Measurements from ENCODE around the gene SPARCL1.
"Not testable (repeated sequence)": the region's sequence is repeated elsewhere in the genome, so short reads cannot be mapped to it uniquely, and the experiment has no call there.

Gene SPARCL1

GRCh38 chr4:87444741-87445140 lies 84.4 kb downstream of the SPARCL1 start:
- no peak for DNase-seq (ENCODE audit: low read depth in 2 of 2)

DNA sequence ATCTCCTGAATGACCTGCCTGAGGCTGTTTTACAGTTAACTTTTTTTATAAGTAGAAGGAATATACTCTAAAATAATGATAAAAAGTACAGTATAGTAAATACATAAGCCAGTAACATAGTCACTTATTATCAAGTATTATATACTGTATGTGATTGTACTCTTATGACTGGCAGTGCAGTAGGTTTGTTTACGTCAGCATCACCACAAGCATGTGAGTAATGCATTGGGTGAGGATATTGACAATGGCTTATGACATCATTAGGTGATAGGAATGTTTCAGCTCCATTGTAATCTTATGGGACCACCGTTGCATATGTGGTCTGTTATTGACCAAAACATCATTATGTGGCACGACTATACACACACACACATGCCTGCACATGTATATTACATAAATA lies 86.3 kb downstream of the SPARCL1 start:
- no peak for DNase-seq (ENCODE audit: low read depth in 2 of 2)

DNA sequence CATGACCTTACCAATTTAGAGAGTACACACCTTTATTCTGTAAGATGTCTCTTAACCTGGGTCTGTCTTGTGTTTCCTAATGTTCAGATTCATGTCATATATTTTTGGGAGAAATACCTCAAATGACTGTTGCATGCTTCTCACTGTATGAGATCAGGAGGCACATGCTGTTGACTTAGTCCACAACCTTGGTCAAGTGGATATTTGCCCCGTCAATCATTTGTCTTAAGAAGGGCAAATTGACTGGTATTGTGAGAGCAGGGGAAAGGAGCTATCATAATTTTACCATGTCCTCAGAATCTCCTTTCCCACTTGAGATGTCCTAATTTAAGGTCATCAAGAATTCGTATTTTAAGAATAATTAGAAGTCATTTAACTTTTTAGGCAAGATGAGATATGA lies 95.8 kb downstream of the SPARCL1 start:
- DNase-seq (ENCODE audit: low read depth in 2 of 2), result no peak

DNA sequence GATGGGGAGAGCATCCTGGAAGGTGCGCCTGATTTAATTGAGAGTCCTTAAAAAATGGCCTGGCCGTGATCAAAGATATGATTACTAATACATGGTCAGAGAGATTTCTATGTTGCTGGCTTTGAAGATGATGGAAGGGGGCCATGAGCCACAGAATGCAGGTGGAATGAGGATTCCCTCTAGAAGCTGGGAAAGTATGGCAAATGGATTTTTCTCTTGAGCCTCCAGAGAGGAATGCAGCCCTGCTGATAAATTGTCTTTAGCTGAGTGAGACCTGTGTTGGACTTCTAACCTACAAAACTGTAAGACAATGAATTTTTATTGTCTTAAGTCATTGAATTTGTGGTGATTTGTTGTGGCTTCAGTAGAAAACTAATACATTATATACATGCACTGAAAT lies 99.1 kb downstream of the SPARCL1 start:
- DNase-seq (ENCODE audit: low read depth in 2 of 2), result no peak

DNA sequence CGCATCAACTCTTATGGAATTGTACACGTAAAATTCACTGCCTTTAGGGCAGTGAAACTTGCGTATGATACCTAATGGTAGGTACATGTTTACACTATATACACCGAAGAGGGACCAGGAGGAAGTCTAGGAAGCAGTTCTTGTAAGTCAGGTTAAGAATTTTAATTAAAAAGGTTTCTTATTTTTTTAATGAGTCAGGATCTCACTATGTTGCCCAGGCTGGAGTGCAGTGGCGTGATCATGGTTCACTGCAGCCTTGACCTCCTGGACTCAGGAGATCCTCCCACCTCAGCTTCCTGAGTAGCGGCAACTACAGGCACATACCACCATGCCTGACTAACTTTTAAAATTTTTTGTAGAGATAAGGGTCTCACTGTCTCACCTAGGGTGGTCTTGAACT lies 100.2 kb downstream of the SPARCL1 start:
- no peak for DNase-seq (ENCODE audit: low read depth in 2 of 2)

GRCh38 chr4:87427518-87427868 lies 101.7 kb downstream of the SPARCL1 start:
- DNase-seq (ENCODE audit: low read depth in 2 of 2), result no peak

DNA sequence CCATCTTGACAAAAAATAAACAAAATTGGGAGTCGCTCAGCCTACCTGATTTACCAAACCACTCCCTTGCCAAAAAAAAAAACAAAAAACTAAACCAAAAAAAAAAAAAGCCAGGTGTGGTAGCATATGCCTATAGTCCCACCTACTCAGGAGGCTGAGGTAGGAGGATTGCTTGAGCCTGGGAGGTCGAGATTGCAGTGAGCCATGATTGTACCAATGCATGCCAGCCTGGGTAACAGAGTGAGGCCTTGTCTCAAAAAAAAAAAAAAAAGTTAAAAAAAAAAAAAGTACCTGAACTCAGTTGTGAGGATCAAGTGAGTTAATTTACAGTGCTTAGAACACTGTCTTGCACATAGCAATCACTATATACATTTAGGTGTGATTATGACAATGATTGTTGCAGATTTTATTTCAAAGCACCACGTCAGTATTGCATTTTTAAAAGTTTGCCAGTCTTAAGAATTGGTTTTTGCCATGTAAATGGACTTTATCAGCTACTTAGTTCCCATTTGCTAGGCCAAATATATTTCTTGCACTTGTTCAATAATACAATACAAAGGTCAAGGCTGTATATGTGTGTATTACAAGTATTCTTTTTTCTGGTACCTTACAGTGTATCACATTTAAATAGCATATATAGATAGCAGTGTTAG lies 102.2 kb downstream of the SPARCL1 start:
- DNase-seq (ENCODE audit: low read depth in 2 of 2), result no peak

GRCh38 chr4:87425711-87426110 lies 103.5 kb downstream of the SPARCL1 start:
- no peak for DNase-seq (ENCODE audit: low read depth in 2 of 2)

DNA sequence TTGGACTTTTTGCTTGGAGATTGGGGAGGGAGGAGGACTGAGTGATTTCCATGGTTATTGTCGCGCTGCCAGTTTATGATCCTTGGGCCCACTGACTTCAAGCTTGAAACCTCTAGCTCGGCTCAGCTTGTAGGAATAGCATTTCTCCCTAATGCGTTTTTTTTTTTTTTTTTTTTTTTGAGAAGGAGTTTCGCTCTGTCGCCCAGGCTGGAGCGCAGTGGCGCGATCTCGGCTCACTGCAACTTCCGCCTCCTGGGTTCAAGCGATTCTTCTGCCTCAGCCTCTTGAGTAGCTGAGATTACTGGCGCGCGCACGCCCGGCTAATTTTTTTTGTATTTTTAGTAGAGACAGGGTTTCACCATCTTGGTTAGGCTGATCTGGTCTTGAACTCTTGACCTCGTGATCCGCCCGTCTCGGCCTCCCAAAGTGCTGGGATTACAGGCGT lies 105.1 kb downstream of the SPARCL1 start:
- not testable (repeated sequence) for DNase-seq (ENCODE audit: low read depth in 2 of 2)

Measured in fibroblast of skin of left quadriceps (primary cell).